Activated B cell treated with CpG ODN at 0.5 μM for 24 hours (primary cell): ENCODE data around the gene GMPPA. TPM values are rescaled to one million over a fixed set of nuclear protein-coding genes. Genes with fewer than 3 reads are reported as not detected.

ENCODE experiments used
- ATAC-seq: fragments of 200-7000 bp; cut with Tn5 transposase; one replicate; pipeline ENCODE4 v1.10.0; 2021; ENCODE audit warnings: low read depth, mild to moderate bottlenecking, moderate library complexity
- CTCF ChIA-PET: fragments of 350-600 bp; sonication (Branson Sonifier 250); formaldehyde crosslinking; loops from one replicate; lab custom pipeline; 2021; ENCODE audit warnings: antibody characterized with exemption; lab: Charles Lee
- POLR2A ChIA-PET: fragments of 350-600 bp; sonication (Branson Sonifier 250); formaldehyde crosslinking; loops from one replicate; lab custom pipeline; 2021; ENCODE audit warnings: antibody characterized with exemption; lab: Charles Lee
- DNase-seq: peaks from one replicate; pipeline ENCODE4 v3.0.0; 2022
- H3K27ac Mint-ChIP-seq: one replicate; pipeline ENCODE4 v1.8.0; 2020; ENCODE audit warnings: mixed read lengths
- H3K27me3 Mint-ChIP-seq: one replicate; pipeline ENCODE4 v1.8.0; 2021; ENCODE audit warnings: mixed read lengths
- H3K36me3 Mint-ChIP-seq: one replicate; pipeline ENCODE4 v1.8.0; 2021; ENCODE audit warnings: low read depth, mixed read lengths
- H3K4me1 Mint-ChIP-seq: one replicate; pipeline ENCODE4 v1.8.0; 2021; ENCODE audit warnings: mixed read lengths
- H3K4me3 Mint-ChIP-seq: one replicate; pipeline ENCODE4 v1.8.0; 2020; ENCODE audit warnings: mild to moderate bottlenecking, mixed read lengths
- H3K9me3 Mint-ChIP-seq: one replicate; pipeline ENCODE4 v1.8.0; 2020; ENCODE audit warnings: mixed read lengths
- intact Hi-C: fragments of 100-400 bp; cut with micrococcal nuclease; formaldehyde crosslinking; loops from one replicate; pipeline ENCODE4 v1.15.1; 2024
- total RNA-seq: library from RNA; stranded (reverse); gene quantifications from 2 replicates; pipeline ENCODE4 v1.2.3, GENCODE V29; 2022
- TF ChIP-seq, protein P1 (sequence below): fragments of 200-600 bp; IDR thresholded peaks from one replicate; pipeline ENCODE4 v1.8.0; 2022; ENCODE audit warnings: antibody characterized with exemption, mild to moderate bottlenecking

Gene GMPPA
- total RNA-seq, 1 donor from 2014 or later, result 33.0 TPM

DNA sequence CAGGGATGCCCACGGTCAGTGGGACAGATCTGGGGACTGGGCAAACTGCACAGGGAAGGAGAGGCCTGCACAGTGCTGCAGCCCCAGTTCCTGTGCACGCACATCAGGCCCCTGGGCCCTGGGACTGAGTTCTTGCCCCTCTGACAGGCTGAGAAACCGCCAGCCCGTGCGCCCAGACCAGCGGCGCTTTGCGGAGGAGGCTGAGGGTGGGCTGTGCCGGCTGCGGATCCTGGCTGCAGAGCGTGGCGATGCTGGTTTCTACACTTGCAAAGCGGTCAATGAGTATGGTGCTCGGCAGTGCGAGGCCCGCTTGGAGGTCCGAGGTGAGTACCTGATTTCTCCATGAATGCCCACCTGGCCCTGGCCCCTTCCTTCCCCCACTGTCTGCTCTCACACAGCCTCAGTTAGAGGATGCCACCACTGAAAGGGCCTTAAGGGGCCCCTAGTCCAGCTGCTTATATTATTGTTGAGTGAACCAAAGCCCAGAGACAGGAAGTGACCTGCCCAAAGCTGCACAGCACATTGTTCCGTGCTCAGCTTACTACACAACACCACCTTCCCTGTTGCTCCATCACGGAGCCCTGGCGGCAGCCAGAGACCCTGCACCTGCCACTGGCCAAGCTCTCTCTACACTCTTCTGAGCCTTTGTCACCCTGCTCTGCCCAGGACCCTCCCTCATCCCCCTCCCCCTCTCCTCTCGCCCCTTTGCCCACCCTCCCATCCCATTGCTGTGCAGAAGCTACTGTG, 34.2 kb upstream of the GMPPA start:
- CTCF ChIA-PET, result interaction anchor here (0.6 to 1.7 kb wide), 3 partner anchors 61 to 365 kb away, joined by 3 to 7 read pairs (median 3); no protein-coding TSS in a partner anchor

DNA sequence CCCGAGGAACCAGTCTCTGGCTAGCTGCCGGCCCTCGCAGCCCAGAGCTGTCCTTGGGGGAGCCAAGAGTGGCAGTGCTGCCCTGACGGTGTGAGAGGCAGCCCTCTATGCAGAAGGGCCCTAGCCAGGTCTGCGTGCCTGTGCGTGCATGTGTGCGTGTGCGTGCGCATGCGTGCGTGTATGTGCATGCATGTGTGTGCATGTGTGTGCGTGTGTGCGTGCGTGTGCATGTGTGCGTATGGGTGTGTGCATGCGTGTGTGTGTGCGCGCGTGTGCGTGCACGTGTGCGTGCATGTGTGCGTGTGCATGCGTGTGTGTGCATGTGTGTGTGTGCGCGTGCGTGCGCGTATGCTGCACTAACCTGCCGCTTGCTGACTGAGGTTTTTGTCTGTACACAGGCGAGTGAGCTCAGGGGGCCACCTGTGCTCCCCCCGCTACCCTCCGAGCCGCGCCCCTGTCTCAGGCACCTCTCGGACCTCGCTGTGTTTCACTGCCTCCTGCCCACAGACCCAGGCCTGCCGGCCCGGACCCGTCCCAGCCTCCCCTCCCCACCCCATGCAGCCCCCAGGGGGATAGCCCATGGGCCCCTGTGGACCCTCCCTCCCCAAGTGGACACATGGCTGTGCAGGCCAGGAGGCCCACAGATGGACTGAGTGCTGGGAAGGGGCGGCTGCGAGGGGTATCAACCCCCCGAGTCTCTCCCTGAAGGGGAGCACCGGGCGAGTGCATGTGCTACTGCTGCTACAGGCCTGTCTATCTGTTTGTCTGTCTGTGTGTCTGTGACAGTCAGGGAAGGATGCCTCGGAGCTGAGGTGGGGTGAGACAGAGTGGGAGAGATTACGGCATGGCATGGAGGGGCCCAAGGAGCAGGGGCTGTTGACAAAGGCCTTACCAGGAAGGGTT, 32.8 kb upstream of the GMPPA start:
- intact Hi-C loops, result no loop called here

More for the DNA sequence above, 34.2 kb upstream of the GMPPA start:
- POLR2A ChIA-PET, result no interaction called here
- DNase-seq (no peak), ATAC-seq (no peak)
- TF ChIP-seq, protein P1, sequence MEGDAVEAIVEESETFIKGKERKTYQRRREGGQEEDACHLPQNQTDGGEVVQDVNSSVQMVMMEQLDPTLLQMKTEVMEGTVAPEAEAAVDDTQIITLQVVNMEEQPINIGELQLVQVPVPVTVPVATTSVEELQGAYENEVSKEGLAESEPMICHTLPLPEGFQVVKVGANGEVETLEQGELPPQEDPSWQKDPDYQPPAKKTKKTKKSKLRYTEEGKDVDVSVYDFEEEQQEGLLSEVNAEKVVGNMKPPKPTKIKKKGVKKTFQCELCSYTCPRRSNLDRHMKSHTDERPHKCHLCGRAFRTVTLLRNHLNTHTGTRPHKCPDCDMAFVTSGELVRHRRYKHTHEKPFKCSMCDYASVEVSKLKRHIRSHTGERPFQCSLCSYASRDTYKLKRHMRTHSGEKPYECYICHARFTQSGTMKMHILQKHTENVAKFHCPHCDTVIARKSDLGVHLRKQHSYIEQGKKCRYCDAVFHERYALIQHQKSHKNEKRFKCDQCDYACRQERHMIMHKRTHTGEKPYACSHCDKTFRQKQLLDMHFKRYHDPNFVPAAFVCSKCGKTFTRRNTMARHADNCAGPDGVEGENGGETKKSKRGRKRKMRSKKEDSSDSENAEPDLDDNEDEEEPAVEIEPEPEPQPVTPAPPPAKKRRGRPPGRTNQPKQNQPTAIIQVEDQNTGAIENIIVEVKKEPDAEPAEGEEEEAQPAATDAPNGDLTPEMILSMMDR, result no peak
- Mint-ChIP-seq H3K27ac (no peak overlapping the region), H3K4me1 (no peaks in the 10 kb centered on the region), H3K4me3 (no peak overlapping the region), H3K9me3 (no peaks in the 10 kb centered on the region), H3K27me3 (peaks cover 5% of the 10 kb centered on the region), H3K36me3 (no peaks in the 10 kb centered on the region)
- intact Hi-C loops, result no loop called here

DNA sequence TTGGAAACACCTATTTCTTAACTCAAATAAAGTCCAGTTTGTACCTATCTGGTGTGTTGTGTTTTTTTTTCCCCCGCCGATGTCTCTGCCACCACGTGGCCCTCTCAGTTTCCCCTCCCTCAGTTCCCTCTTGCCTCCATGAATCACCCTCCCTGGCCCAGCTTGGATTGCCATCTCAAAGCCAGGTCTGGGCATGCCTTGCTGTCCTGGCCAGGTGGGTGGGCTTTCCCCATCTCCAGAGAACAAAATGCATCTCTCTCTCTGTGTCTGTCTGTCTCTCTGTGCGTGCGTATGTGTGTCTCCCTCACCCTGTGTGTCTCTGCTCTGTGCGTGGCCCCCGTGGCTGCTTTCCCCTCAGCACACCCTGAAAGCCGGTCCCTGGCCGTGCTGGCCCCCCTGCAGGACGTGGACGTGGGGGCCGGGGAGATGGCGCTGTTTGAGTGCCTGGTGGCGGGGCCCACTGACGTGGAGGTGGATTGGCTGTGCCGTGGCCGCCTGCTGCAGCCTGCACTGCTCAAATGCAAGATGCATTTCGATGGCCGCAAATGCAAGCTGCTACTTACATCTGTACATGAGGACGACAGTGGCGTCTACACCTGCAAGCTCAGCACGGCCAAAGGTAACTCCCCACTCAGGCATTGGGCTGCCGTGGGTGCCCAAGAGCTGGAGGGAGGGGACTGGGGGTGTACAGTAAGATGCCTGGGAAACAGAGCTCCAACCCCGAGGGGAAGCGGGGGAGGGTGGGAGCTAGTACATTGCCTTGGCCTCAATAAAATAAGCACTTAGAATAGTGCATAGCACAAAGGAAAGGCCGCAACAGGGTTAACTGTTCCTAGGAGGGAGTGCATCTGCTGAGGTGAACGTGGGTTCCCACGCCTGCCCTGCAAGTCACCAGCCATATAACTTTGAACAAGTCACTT, 31.6 kb upstream of the GMPPA start:
- Mint-ChIP-seq H3K9me3 (no peaks in the 10 kb centered on the region), H3K4me3 (no peak overlapping the region), H3K4me1 (no peaks in the 10 kb centered on the region), H3K27me3 (peaks cover 8% of the 10 kb centered on the region), H3K36me3 (no peaks in the 10 kb centered on the region), H3K27ac (no peak overlapping the region)
- ATAC-seq (no peak), DNase-seq (no peak)
- intact Hi-C loops, result no loop called here
- TF ChIP-seq, protein P1, result no peak
- ChIA-PET POLR2A (no interaction called here), CTCF (no interaction called here)

More for the DNA sequence above, 32.8 kb upstream of the GMPPA start:
- ChIA-PET POLR2A (no interaction called here), CTCF (no interaction called here)
- Mint-ChIP-seq H3K36me3 (no peaks in the 10 kb centered on the region), H3K4me1 (no peaks in the 10 kb centered on the region), H3K27me3 (peaks cover 5% of the 10 kb centered on the region), H3K4me3 (no peak overlapping the region), H3K27ac (no peak overlapping the region), H3K9me3 (no peaks in the 10 kb centered on the region)
- DNase-seq (no peak), ATAC-seq (no peak)
- TF ChIP-seq, protein P1, result no peak

DNA sequence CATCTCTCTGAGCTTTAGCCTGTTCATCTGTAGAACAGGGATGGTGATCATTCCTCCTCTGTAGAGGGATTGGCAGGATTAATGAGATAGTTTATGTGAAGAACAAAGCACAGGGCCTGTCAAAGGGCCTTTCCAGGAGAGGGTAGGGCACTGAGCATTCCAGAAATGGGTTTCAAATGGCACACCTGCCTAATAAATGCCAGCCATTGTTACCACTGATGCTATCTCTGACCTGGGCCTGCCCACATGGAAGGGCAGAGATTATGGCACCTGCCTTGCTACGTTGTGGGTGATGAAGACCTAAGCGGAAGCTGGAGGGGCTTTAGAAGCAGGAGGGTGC, 31.0 kb upstream of the GMPPA start:
- intact Hi-C loops, result no loop called here
- Mint-ChIP-seq H3K4me1 (no peaks in the 10 kb centered on the region), H3K27me3 (peaks cover 8% of the 10 kb centered on the region), H3K9me3 (no peaks in the 10 kb centered on the region), H3K27ac (no peak overlapping the region), H3K36me3 (no peaks in the 10 kb centered on the region), H3K4me3 (no peak overlapping the region)
- TF ChIP-seq, protein P1, result no peak
- ChIA-PET POLR2A (no interaction called here), CTCF (no interaction called here)
- DNase-seq (no peak), ATAC-seq (no peak)
